IMR-90 (cell line): ENCODE measurements around the gene SH3BP4.

ENCODE experiments used
- CTCF ChIP-seq: conservative IDR thresholded peaks from 2 replicates; pipeline ENCODE4 v1.5.1; 2012; ENCODE audit warnings: mild to moderate bottlenecking, low read depth, low read length, improper control_type of control experiment
- POLR2A ChIP-seq: IDR thresholded peaks from 2 replicates; pipeline ENCODE4 v1.6.1; 2012; ENCODE audit warnings: mild to moderate bottlenecking, low read depth, low read length
- SMC3 ChIP-seq: fragments of 150-350 bp; IDR thresholded peaks from 2 replicates; pipeline ENCODE4 v1.6.1; 2016; ENCODE audit warnings: low read depth, mild to moderate bottlenecking, antibody characterized with exemption, low read length, moderate library complexity

DNA sequence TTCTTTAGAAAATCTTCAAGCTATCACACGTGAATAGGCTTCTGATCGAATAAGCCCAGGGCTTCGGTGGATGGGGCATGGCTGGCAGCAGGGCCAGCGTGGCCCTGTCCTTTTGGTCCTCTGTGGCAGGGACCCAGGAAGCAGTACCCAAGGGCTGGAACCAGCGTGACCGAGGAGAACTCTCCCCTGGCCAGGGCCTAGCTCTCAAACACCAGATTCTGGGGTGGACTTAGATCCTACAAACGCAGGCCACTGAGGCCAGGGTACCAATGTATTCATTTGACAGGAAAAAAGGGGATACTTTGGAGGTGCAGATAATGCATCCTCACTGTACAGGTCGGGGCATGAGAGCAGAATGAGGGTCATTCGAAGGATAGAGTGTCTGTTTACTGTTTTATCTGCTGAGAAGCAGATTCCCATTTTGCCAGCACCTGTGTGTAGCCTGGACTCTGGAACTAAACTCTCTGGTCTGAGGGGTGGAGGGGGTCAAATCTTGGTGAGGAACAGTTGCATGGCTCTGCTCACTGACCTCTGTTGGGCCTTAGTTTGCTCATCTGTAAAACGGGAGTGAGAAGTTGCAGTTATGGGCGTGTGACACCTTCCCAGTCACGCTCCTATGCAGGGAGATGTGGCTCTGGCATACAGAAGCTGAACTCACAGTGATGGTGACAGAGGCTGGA is 51.4 kb downstream of the SH3BP4 start:
- TF ChIP-seq CTCF (no peak), SMC3 (no peak), POLR2A (no peak)
